GM19043 (cell line): Measurements from ENCODE around the gene CELF5.
"Not testable (repeated sequence)": the region's sequence is repeated elsewhere in the genome, so short reads cannot be mapped to it uniquely, and the experiment has no call there.

Experiments
- ATAC-seq: cut with Tn5 transposase; IDR thresholded peaks from one replicate; pipeline ENCODE4 v1.9.1; 2021; ENCODE audit warnings: low read depth; ENCODE audit not compliant: unreplicated experiment

Gene CELF5

GRCh38 chr19:3336680-3337523 lies 112.4 kb downstream of the CELF5 start:
- ATAC-seq: no peak

- ATAC-seq: no peak
Observed at GRCh38 chr19:3338541-3339181, 114.2 kb downstream of the CELF5 start.

- ATAC-seq: no peak
Observed at GRCh38 chr19:3340340-3340739, 115.9 kb downstream of the CELF5 start.

- no peak for ATAC-seq
Observed at GRCh38 chr19:3342246-3342645, 117.8 kb downstream of the CELF5 start.

- not testable (repeated sequence) for ATAC-seq
Observed at GRCh38 chr19:3342962-3343361, 118.5 kb downstream of the CELF5 start.

- ATAC-seq: no peak
Observed at GRCh38 chr19:3343619-3344502, 119.4 kb downstream of the CELF5 start.

GRCh38 chr19:3344608-3345598 lies 120.4 kb downstream of the CELF5 start:
- no peak for ATAC-seq

- no peak for ATAC-seq
Observed at GRCh38 chr19:3345850-3346460, 121.5 kb downstream of the CELF5 start.
